HCT116 (cell line): ENCODE data around the gene AVEN.

Experiments used
- POLR2A ChIP-seq: IDR thresholded peaks from 2 replicates; pipeline ENCODE4 v1.7.0; 2011; ENCODE audit warnings: borderline replicate concordance; ENCODE audit not compliant: insufficient read depth, insufficient read length; ENCODE audit errors: extremely low read depth
- TF ChIP-seq, protein P1 (sequence below), 3 experiments: fragments of 200-600 bp in 1 of 3; sonication (generic) in 1 of 3; IDR thresholded peaks in 2 of 3; conservative IDR thresholded peaks in 1 of 3; 2 replicates each; pipeline ENCODE4 v1.5.1; 2012 to 2017; ENCODE audit warnings: low read depth in 2 of 3, low read length in 2 of 3, antibody characterized with exemption in 1 of 3, borderline replicate concordance in 1 of 3, control low read depth in 1 of 3, mild to moderate bottlenecking in 1 of 3, mixed read lengths in 1 of 3, mixed run types in 1 of 3, moderate library complexity in 1 of 3; ENCODE audit not compliant: insufficient read depth in 1 of 3

DNA sequence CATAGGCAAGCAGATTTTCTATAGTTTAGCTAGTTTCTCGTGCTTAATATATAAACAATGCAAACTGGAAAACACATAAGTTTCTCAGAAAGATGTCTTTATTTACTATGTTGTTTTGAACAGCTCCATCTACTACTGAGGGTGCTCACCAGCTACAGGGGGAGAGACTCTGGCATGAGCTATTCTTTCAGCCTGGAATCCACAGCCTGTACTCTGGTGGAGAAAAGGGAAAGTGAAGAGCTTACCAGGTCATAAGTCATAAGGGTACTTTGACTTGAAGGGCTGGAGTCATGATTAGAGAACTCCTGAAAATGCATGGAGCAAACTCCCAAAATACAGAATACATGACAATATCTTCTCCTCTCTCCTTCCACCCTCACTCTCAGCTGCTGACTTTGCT is 4.4 kb upstream of the AVEN start:
- TF ChIP-seq, protein P1, sequence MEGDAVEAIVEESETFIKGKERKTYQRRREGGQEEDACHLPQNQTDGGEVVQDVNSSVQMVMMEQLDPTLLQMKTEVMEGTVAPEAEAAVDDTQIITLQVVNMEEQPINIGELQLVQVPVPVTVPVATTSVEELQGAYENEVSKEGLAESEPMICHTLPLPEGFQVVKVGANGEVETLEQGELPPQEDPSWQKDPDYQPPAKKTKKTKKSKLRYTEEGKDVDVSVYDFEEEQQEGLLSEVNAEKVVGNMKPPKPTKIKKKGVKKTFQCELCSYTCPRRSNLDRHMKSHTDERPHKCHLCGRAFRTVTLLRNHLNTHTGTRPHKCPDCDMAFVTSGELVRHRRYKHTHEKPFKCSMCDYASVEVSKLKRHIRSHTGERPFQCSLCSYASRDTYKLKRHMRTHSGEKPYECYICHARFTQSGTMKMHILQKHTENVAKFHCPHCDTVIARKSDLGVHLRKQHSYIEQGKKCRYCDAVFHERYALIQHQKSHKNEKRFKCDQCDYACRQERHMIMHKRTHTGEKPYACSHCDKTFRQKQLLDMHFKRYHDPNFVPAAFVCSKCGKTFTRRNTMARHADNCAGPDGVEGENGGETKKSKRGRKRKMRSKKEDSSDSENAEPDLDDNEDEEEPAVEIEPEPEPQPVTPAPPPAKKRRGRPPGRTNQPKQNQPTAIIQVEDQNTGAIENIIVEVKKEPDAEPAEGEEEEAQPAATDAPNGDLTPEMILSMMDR (IDR thresholded peaks at IDR 0.05 in 2 of 3, conservative IDR thresholded peaks at IDR 0.05 in 1 of 3; ENCODE audit: borderline replicate concordance in 1 of 3, insufficient read depth in 1 of 3, low read depth in 2 of 3, low read length in 2 of 3) = no peak
- no peak for TF ChIP-seq POLR2A
